ENCODE results near the gene AEBP1. TPM values are rescaled to one million over a fixed set of nuclear protein-coding genes. Genes with fewer than 3 reads are reported as not detected.

AEBP1 gene
- total RNA-seq, 2 experiments from 2014 or later: 29.1 to 30.4 TPM

DNA sequence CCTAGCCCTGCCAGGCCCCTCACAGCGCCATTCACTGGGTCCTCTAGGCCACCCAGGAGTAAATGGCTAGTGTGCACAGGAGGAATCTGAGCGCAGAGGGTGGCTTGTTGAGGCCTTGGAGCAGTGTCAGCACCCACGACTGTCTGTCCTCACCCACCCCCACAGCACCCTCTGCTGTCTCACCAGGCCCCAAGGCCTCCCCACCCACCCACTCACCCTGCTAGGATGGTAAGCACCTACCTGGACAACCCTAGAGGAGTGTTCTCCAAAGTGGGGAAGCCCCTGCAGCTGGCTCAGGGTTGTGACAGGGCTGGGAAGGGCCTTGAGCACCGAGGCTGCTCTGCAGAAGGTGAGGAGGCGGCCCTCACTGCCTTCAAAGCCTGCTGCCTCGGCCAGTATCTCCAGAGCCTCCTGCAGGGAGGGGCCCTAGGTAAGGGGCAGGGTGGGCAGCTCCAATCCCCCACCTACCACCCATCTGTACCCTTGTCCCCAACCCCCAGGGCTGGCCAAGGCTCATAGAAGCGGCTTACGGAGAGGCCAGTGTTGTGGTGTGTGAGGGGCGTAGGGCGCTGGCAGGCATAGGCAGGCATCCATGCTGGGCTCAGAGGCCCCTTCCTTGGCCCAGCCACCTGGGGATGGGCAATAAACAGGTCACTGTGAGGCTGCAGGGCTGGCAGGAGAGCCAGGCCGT, 24.7 kb upstream of the AEBP1 start:
- TF ChIP-seq, protein P1, sequence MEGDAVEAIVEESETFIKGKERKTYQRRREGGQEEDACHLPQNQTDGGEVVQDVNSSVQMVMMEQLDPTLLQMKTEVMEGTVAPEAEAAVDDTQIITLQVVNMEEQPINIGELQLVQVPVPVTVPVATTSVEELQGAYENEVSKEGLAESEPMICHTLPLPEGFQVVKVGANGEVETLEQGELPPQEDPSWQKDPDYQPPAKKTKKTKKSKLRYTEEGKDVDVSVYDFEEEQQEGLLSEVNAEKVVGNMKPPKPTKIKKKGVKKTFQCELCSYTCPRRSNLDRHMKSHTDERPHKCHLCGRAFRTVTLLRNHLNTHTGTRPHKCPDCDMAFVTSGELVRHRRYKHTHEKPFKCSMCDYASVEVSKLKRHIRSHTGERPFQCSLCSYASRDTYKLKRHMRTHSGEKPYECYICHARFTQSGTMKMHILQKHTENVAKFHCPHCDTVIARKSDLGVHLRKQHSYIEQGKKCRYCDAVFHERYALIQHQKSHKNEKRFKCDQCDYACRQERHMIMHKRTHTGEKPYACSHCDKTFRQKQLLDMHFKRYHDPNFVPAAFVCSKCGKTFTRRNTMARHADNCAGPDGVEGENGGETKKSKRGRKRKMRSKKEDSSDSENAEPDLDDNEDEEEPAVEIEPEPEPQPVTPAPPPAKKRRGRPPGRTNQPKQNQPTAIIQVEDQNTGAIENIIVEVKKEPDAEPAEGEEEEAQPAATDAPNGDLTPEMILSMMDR (IDR thresholded peaks at IDR 0.05): no peak
- Mint-ChIP-seq H3K4me3 (no peak overlapping the region), H3K4me1 (ENCODE audit: low read depth) (peaks cover 47% of the 10 kb centered on the region), H3K36me3 (ENCODE audit: low read depth) (peaks cover 46% of the 10 kb centered on the region), H3K27me3 (no peaks in the 10 kb centered on the region), H3K9me3 (no peaks in the 10 kb centered on the region), H3K27ac (peak overlapping the region; percentile 87)
- ATAC-seq (no peak), DNase-seq (peak; percentile 55)
- ChIA-PET CTCF (interaction anchor here (0.5 kb wide), 1 partner anchor 746 kb away, joined by 3 read pairs; no protein-coding TSS in a partner anchor), POLR2A (interaction anchor here (0.6 to 8.2 kb wide), 2 partner anchors 13 to 655 kb away, joined by 4 to 79 read pairs; partner anchors contain the start of gene PGAM2)
- intact Hi-C loops (cut with micrococcal nuclease): no loop called here

DNA sequence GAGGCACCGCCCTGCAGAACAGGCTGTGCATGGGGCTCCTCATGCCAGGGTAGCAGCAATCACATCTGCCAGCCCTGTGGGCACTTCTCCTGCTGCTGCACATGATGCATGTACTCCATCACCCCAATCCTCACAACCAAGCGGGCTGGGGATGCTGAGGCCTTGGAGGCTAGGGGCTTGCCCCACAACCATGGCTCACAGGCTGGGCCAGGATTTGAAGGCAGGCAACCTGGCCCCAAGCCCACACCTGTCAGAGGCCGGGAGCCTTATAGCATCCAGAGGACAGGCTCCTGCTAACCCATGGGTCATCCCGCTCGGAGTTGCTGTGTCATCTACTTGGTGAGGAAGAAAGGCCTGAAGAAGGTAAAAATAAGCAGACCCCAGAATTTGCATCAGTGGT, 24.0 kb upstream of the AEBP1 start:
- H3K36me3 Mint-ChIP-seq (ENCODE audit: low read depth): peaks cover 46% of the 10 kb centered on the region
- H3K9me3 Mint-ChIP-seq: no peaks in the 10 kb centered on the region
- no peaks in the 10 kb centered on the region for H3K27me3 Mint-ChIP-seq
- ChIA-PET CTCF (interaction anchor here (1.4 to 2.0 kb wide), 2 partner anchors 60 to 114 kb away, joined by 4 to 7 read pairs; no protein-coding TSS in a partner anchor), POLR2A (interaction anchor here (0.6 to 8.2 kb wide), 6 partner anchors 14 to 655 kb away, joined by 3 to 79 read pairs (median 8); partner anchors contain the start of genes AEBP1, PGAM2 and POLD2)
- peaks cover 43% of the 10 kb centered on the region for H3K4me1 Mint-ChIP-seq (ENCODE audit: low read depth)
- peak overlapping the region; percentile 78 for H3K4me3 Mint-ChIP-seq
- H3K27ac Mint-ChIP-seq: peak overlapping the region; percentile 87
- ATAC-seq (no peak), DNase-seq (no peak)
- intact Hi-C loops (cut with micrococcal nuclease): no loop called here
- TF ChIP-seq, protein P1 (IDR thresholded peaks at IDR 0.05): no peak

DNA sequence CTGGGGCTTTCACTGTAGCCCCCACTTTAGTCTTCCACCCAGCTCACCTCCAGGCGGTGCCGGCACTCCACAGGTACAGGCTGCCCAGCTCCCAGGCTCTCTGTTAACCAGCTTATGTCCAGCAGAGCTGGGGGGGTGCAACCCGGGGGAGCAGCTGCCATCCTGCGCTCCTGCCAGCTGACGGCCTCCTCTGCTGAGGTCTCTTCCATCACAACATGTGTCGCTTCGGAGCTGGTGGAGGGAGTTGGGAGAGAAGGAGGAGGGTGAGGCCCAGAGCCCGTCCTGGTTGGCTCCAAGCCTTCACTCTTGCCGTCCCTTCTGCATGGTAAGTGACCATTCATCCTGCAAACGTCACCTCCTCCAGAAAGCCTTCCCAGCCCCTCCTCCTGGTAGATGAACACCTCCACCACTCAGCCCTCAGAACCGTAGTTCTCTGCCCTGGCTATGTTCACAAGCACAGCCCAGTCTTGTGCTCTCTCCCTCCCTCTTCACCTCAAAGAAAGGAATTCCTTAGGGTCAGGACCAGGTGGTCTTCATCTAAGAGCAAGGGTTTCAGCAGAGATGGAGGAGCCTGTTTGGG, 23.4 kb upstream of the AEBP1 start:
- peak overlapping the region; percentile 87 for H3K27ac Mint-ChIP-seq
- H3K4me3 Mint-ChIP-seq: peak overlapping the region; percentile 78
- intact Hi-C loops (cut with micrococcal nuclease): no loop called here
- H3K4me1 Mint-ChIP-seq (ENCODE audit: low read depth): peaks cover 43% of the 10 kb centered on the region
- TF ChIP-seq, protein P1 (IDR thresholded peaks at IDR 0.05): no peak
- DNase-seq (no peak), ATAC-seq (no peak)
- ChIA-PET CTCF (interaction anchor here (0.9 to 2.0 kb wide), 9 partner anchors 8 to 116 kb away, joined by 3 to 8 read pairs (median 4); no protein-coding TSS in a partner anchor), POLR2A (interaction anchor here (0.8 to 8.2 kb wide), 9 partner anchors 10 to 42 kb away, joined by 3 to 79 read pairs (median 4); partner anchors contain the start of genes AEBP1, DBNL, PGAM2 and POLD2)
- peaks cover 43% of the 10 kb centered on the region for H3K36me3 Mint-ChIP-seq (ENCODE audit: low read depth)
- no peaks in the 10 kb centered on the region for H3K27me3 Mint-ChIP-seq
- no peaks in the 10 kb centered on the region for H3K9me3 Mint-ChIP-seq

DNA sequence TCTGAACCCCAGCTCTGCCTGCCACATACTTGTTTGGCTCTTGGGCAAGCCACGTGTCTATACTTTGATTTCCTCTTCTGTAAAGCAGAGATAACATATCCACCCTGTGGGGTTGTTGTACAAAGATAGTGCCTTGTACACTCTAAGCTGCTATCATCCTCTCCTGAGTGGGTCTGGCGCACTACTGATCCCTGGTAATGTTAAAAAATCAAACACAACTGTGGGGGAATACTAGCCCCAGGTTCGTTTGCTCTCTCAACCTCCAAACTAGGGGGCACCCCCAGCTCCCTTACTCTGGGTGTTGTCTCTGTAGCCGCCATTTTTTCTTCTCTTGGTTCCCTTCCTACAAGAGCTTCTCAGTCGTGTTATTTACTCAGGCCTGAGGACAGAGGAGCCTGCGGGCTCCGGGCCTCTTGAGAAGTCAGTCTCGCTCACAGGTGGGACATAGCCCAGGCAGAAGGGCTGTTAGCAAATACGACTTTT, 22.8 kb upstream of the AEBP1 start:
- peak overlapping the region; percentile 87 for H3K27ac Mint-ChIP-seq
- H3K4me3 Mint-ChIP-seq: peak overlapping the region; percentile 78
- TF ChIP-seq, protein P1 (IDR thresholded peaks at IDR 0.05): no peak
- H3K36me3 Mint-ChIP-seq (ENCODE audit: low read depth): peaks cover 39% of the 10 kb centered on the region
- ChIA-PET CTCF (interaction anchor here (0.9 to 2.0 kb wide), 9 partner anchors 8 to 115 kb away, joined by 3 to 8 read pairs (median 4); no protein-coding TSS in a partner anchor), POLR2A (interaction anchor here (0.8 to 8.2 kb wide), 8 partner anchors 10 to 41 kb away, joined by 3 to 79 read pairs (median 6); partner anchors contain the start of genes AEBP1, DBNL, PGAM2 and POLD2)
- peak; percentile 64 for DNase-seq
- H3K9me3 Mint-ChIP-seq: no peaks in the 10 kb centered on the region
- no peak for ATAC-seq
- no peaks in the 10 kb centered on the region for H3K27me3 Mint-ChIP-seq
- intact Hi-C loops (cut with micrococcal nuclease): no loop called here
- peaks cover 43% of the 10 kb centered on the region for H3K4me1 Mint-ChIP-seq (ENCODE audit: low read depth)
